ENCODE results near the gene NRF1. TPM values are rescaled to one million over a fixed set of nuclear protein-coding genes. Genes with fewer than 3 reads are reported as not detected.

The NRF1 gene
- total RNA-seq, 1 donor from 2014 or later = 25.6 TPM

DNA sequence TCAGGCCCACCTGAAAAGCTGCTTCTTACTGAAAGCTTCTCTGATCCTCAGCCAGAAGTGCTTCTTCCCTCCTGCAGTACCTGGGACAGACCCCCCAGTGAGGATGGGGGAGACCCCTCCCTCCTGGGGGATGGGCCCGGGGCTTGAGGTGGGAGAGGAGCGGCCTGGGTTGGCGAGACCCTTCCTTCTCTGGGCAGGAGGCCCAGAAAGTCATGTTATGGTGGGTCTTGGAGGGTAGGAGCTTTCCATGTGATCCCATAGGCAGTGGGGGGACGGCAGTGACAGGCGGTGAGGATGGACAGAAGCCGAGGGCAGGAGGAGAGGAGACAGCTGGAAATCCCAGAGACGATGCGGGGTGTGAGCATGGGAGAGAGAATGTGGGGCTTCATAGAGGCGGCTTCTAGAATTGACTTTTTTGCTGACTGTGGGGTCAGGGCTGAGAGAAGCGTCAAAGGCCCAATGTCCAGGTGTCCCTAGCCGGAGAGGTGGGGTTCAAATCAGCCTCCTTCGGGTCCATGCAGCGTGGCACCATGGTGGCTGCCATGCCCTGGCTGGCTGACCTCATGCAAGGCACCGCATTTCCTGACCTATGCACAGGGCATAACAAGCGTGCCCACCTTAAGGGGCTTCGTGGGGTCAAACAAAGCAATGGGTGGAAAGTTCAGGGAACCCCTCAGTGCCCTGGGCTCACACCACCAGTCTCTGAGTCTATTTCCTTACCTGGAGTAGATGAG is 187.3 kb downstream of the NRF1 start:
- Mint-ChIP-seq H3K27ac (no peak overlapping the region), H3K9me3 (no peaks in the 10 kb centered on the region), H3K4me3 (no peak overlapping the region), H3K4me1 (ENCODE audit: unreplicated experiment) (peaks cover 4% of the 10 kb centered on the region), H3K36me3 (no peaks in the 10 kb centered on the region), H3K27me3 (peaks cover 3% of the 10 kb centered on the region)
- no peak for DNase-seq (ENCODE audit: extremely low spot score, unreplicated experiment)
- no peak for TF ChIP-seq CTCF (conservative IDR thresholded peaks at IDR 0.05)

- no peak overlapping the region for H3K27ac Mint-ChIP-seq
- no peak for TF ChIP-seq CTCF (conservative IDR thresholded peaks at IDR 0.05)
- no peak overlapping the region for H3K4me3 Mint-ChIP-seq
- H3K4me1 Mint-ChIP-seq (ENCODE audit: unreplicated experiment) = peaks cover 4% of the 10 kb centered on the region
- no peaks in the 10 kb centered on the region for H3K36me3 Mint-ChIP-seq
- H3K27me3 Mint-ChIP-seq = peaks cover 3% of the 10 kb centered on the region
- no peak for DNase-seq (ENCODE audit: extremely low spot score, unreplicated experiment)
- H3K9me3 Mint-ChIP-seq = no peaks in the 10 kb centered on the region
These were observed 187.9 kb downstream of the NRF1 start for GRCh38 chr7:129799350-129799955.

- Mint-ChIP-seq H3K4me3 (no peak overlapping the region), H3K27me3 (peaks cover 3% of the 10 kb centered on the region), H3K27ac (no peak overlapping the region), H3K9me3 (no peaks in the 10 kb centered on the region), H3K36me3 (no peaks in the 10 kb centered on the region), H3K4me1 (ENCODE audit: unreplicated experiment) (peaks cover 7% of the 10 kb centered on the region)
- DNase-seq (ENCODE audit: extremely low spot score, unreplicated experiment) = no peak
- TF ChIP-seq CTCF (conservative IDR thresholded peaks at IDR 0.05) = no peak
These were observed 189.4 kb downstream of the NRF1 start for GRCh38 chr7:129800901-129801300.

DNA sequence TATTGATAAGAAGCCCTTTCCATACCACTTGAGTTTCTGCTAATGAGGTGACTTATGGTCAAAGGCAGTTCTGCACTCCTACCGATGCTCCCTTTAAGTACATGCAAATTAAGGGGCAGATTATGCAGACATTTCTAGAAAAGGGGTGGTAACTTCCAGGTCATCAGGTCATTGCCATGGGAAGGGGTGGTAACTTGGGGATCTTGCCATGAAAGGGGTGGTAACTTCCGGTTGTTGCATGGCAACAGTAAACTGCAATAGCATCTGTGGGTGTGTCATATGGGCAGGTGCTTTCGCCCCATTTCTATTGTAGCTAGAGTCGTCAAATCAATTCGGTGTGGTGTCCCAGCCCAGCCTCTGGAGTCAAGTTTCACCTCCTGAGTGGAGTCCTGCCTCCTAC is 190.4 kb downstream of the NRF1 start:
- no peak overlapping the region for H3K4me3 Mint-ChIP-seq
- no peaks in the 10 kb centered on the region for H3K9me3 Mint-ChIP-seq
- H3K27me3 Mint-ChIP-seq = peaks cover 3% of the 10 kb centered on the region
- H3K4me1 Mint-ChIP-seq (ENCODE audit: unreplicated experiment) = peaks cover 7% of the 10 kb centered on the region
- no peak for DNase-seq (ENCODE audit: extremely low spot score, unreplicated experiment)
- H3K27ac Mint-ChIP-seq = no peak overlapping the region
- no peak for TF ChIP-seq CTCF (conservative IDR thresholded peaks at IDR 0.05)
- no peaks in the 10 kb centered on the region for H3K36me3 Mint-ChIP-seq

DNA sequence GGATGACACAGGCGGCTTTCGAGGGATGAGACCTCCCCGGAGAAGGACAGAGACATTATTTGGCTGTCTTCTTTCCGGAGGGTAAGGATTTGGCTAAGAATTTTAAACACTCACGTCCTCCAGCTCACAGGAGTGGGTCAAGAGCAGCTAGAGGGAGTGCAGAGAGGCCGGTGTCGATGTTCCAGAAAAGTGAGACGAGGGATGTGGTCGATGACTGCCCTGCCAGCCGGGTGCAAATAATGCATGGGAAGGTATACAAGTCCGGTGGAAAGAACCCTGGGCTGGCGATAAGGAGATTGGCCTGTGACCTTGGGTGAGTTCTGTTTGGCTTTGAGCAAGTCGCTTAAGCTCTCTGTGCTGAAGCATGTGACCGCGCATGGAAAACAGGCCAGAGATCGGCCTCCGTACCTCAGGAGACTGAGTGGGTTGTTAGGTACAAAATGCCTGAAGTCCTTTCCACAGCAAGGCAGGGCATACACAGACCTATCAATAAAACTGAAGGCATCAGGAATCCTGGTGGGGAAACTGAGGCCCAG is 192.1 kb downstream of the NRF1 start:
- Mint-ChIP-seq H3K27ac (no peak overlapping the region), H3K9me3 (no peaks in the 10 kb centered on the region), H3K4me1 (ENCODE audit: unreplicated experiment) (peaks cover 3% of the 10 kb centered on the region), H3K27me3 (peaks cover 3% of the 10 kb centered on the region), H3K4me3 (no peak overlapping the region), H3K36me3 (no peaks in the 10 kb centered on the region)
- no peak for DNase-seq (ENCODE audit: extremely low spot score, unreplicated experiment)
- TF ChIP-seq CTCF (conservative IDR thresholded peaks at IDR 0.05) = no peak
